Prostate gland (tissue), 2 donors: ENCODE measurements around the gene GANAB. TPM values are rescaled to one million over a fixed set of nuclear protein-coding genes. Genes with fewer than 3 reads are reported as not detected.

ENCODE experiments used
- DNase-seq: peaks from one replicate; pipeline ENCODE4 v3.0.0-alpha.2; 2019; ENCODE audit warnings: low spot score
- H3K27ac ChIP-seq, 2 donors: fragments of 200-600 bp; sonication (generic); 2 replicates each; pipeline ENCODE4 v1.5.1; 2017 to 2019
- H3K27me3 ChIP-seq: fragments of 200-600 bp; sonication (generic); replicated peaks from 2 replicates; pipeline ENCODE4 v1.5.1; 2019; ENCODE audit not compliant: insufficient read depth
- H3K36me3 ChIP-seq, 2 donors: fragments of 200-600 bp; sonication (generic); 1 replicate in 1 of 2; 2 replicates in 1 of 2; pipeline versions ENCODE4 v1.5.1 to v1.8.1; 2017 to 2019
- H3K4me1 ChIP-seq: fragments of 200-600 bp; sonication (generic); replicated peaks from 2 replicates; pipeline ENCODE4 v1.5.1; 2019
- H3K4me3 ChIP-seq, 2 donors: fragments of 200-600 bp; sonication (generic); 2 replicates each; pipeline ENCODE4 v1.5.1; 2017 to 2019
- H3K9me3 ChIP-seq: fragments of 200-600 bp; sonication (generic); 2 replicates; pipeline ENCODE4 v1.5.1; 2017
- POLR2A ChIP-seq: fragments of 450-650 bp; IDR thresholded peaks from one replicate; pipeline ENCODE4 v1.6.1; 2016; ENCODE audit warnings: antibody characterized with exemption, mild to moderate bottlenecking
- POLR2AphosphoS5 ChIP-seq: sonication (generic); formaldehyde crosslinking; IDR thresholded peaks from one replicate; pipeline ENCODE4 v1.6.1; 2017; ENCODE audit warnings: antibody characterized with exemption
- WGBS: methylation state at CpG from one replicate; pipeline ENCODE4 v1.1.5; 2018; 5-methylcytosine and 5-hydroxymethylcytosine counted together
- intact Hi-C: fragments of 100-400 bp; cut with DNase I; formaldehyde crosslinking; loops from one replicate; pipeline ENCODE4 v1.14.2; 2022
- total RNA-seq, 2 donors: library from RNA; depleted of rRNA; stranded (reverse); fragments of >200 nt; gene quantifications; one replicate each; pipeline ENCODE4 v1.1.0, GENCODE V29; 2016
- TF ChIP-seq, protein P1 (sequence below), 4 experiments: fragments of 200-600 bp in 2 of 4; fragments of 450-650 bp in 2 of 4; sonication (generic) in 2 of 4; IDR thresholded peaks; 1 replicate in 3 of 4; 2 replicates in 1 of 4; pipeline ENCODE4 v1.5.1; 2016 to 2019; ENCODE audit warnings: antibody characterized with exemption in 4 of 4, mild to moderate bottlenecking in 2 of 4, moderate library complexity in 2 of 4

The GANAB gene
- total RNA-seq, 2 donors from 2014 or later = 163 to 199 TPM

- H3K27ac ChIP-seq = no peak overlapping the region
- no peaks in the 10 kb centered on the region for H3K36me3 ChIP-seq
- no peak for DNase-seq
- 87% methylated on average over 6 of the region's 6 CpGs for WGBS
- no peaks in the 10 kb centered on the region for H3K27me3 ChIP-seq
- no peak for TF ChIP-seq POLR2A
- no peak for TF ChIP-seq POLR2AphosphoS5
- TF ChIP-seq, protein P1, sequence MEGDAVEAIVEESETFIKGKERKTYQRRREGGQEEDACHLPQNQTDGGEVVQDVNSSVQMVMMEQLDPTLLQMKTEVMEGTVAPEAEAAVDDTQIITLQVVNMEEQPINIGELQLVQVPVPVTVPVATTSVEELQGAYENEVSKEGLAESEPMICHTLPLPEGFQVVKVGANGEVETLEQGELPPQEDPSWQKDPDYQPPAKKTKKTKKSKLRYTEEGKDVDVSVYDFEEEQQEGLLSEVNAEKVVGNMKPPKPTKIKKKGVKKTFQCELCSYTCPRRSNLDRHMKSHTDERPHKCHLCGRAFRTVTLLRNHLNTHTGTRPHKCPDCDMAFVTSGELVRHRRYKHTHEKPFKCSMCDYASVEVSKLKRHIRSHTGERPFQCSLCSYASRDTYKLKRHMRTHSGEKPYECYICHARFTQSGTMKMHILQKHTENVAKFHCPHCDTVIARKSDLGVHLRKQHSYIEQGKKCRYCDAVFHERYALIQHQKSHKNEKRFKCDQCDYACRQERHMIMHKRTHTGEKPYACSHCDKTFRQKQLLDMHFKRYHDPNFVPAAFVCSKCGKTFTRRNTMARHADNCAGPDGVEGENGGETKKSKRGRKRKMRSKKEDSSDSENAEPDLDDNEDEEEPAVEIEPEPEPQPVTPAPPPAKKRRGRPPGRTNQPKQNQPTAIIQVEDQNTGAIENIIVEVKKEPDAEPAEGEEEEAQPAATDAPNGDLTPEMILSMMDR (IDR thresholded peaks at IDR 0.05) = no peak
- H3K4me3 ChIP-seq = no peak overlapping the region
- intact Hi-C loops = no loop called here
- no peaks in the 10 kb centered on the region for H3K9me3 ChIP-seq
- no peaks in the 10 kb centered on the region for H3K4me1 ChIP-seq
These were observed 40.9 kb downstream of the GANAB start for GRCh38 chr11:62605467-62605866.

GRCh38 chr11:62604460-62605120, 41.8 kb downstream of the GANAB start:
- no peak overlapping the region for H3K4me3 ChIP-seq
- TF ChIP-seq, protein P1 (IDR thresholded peaks at IDR 0.05) = no peak
- TF ChIP-seq POLR2AphosphoS5 = no peak
- TF ChIP-seq POLR2A = no peak
- peaks cover 9% of the 10 kb centered on the region for H3K4me1 ChIP-seq
- no peaks in the 10 kb centered on the region for H3K27me3 ChIP-seq
- no peak for DNase-seq
- no peak overlapping the region for H3K27ac ChIP-seq
- H3K36me3 ChIP-seq = no peaks in the 10 kb centered on the region
- intact Hi-C loops = loop anchor here (5.0 kb wide), 1 partner anchor 103 kb away; the partner anchor contains the start of genes BSCL2 and GNG3
- 79% methylated on average over 13 of the region's 13 CpGs for WGBS
- H3K9me3 ChIP-seq = no peaks in the 10 kb centered on the region

GRCh38 chr11:62603776-62604299, 42.6 kb downstream of the GANAB start:
- no peak for DNase-seq
- WGBS = 91% methylated on average over 8 of the region's 8 CpGs
- peaks cover 9% of the 10 kb centered on the region for H3K4me1 ChIP-seq
- H3K9me3 ChIP-seq = no peaks in the 10 kb centered on the region
- TF ChIP-seq, protein P1 (IDR thresholded peaks at IDR 0.05) = no peak
- no peak for TF ChIP-seq POLR2AphosphoS5
- no peak for TF ChIP-seq POLR2A
- H3K27me3 ChIP-seq = no peaks in the 10 kb centered on the region
- intact Hi-C loops = loop anchor here (5.0 kb wide), 1 partner anchor 103 kb away; the partner anchor contains the start of genes BSCL2 and GNG3
- no peaks in the 10 kb centered on the region for H3K36me3 ChIP-seq
- H3K27ac ChIP-seq = no peak overlapping the region
- H3K4me3 ChIP-seq = no peak overlapping the region

DNA sequence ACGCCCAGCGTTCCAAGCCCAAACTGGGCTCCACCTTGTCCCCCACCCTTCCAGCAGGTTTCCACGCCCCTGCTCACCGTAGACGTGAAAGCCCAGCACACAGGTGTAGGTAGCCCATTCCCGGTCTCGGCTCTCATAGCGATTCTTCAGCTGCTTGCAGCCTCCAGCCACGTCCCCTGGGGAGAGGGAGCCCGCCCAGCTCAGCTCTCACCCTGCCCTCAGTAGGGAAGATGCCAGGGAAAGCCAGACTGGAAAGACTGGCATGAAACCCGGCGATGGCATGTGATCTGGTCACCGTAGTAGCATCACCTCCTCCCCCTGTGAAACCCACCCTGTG, 43.4 kb downstream of the GANAB start:
- no peak for DNase-seq
- 35% methylated on average over 10 of the region's 13 CpGs for WGBS
- H3K4me3 ChIP-seq = peak overlapping the region; percentile 64 to 89
- TF ChIP-seq POLR2A (no peak), POLR2AphosphoS5 (no peak)
- H3K27ac ChIP-seq = peak overlapping the region; percentile 91 to 93
- H3K36me3 ChIP-seq = peaks cover 2 to 3% of the 10 kb centered on the region in 2 donors
- peaks cover 9% of the 10 kb centered on the region for H3K4me1 ChIP-seq
- intact Hi-C loops = loop anchor here (5.0 kb wide), 1 partner anchor 104 kb away; the partner anchor contains the start of genes BSCL2 and GNG3
- no peaks in the 10 kb centered on the region for H3K27me3 ChIP-seq
- H3K9me3 ChIP-seq = no peaks in the 10 kb centered on the region

DNA sequence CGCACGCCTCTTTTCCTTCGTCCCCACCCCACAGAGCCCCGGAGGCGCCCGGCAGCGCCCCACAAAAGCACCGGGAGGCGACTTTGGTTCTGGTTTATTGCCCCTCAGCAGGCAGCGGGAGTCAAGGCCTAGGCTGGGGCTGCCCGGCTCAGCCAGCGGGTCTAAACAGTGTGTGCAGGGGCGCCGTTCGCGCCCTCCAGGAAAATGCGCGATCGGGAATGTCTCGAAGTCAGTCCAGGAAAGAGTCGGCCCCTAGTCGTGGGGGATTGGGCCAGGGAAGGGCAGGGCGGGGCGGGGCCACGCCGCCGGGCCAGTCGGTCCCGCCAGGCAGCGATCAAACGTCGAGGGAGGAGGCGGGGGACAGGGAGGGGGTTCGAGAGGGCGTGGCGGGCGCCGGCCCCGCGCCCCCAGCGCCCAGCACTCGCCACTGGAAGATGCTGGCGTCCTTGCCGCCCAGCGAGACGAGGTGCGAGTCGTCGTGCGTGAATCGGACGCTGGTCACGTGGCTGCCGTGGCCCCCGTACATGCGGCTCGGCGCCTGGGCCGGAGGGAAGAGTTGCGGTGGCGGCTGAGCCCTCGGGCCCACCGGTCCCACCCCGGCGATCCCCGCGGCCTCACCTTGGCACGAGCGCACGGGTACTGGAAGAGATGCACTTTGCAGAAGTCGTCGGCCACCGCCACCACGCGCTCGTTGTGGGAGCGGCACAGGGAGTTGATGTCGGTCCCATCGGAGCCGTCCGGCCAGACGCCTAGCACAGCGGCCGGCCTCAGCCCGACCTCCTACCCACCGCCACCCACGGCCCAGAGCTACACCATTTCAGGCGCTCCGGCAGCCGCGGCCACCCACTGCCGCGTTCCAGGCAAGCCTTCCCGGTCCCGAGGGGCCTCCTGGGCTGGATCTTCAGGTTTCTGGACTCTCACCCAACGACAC, 44.0 kb downstream of the GANAB start:
- intact Hi-C loops = loop anchor here (5.0 kb wide), 1 partner anchor 105 kb away; the partner anchor contains the start of genes BSCL2 and GNG3
- TF ChIP-seq POLR2AphosphoS5 = no peak
- TF ChIP-seq POLR2A = peak; percentile 32
- TF ChIP-seq, protein P1 (IDR thresholded peaks at IDR 0.05) = peak in 2 of 4 experiments; percentile 26 to 35
- Histone ChIP-seq H3K27ac (peak overlapping the region; percentile 91 to 93), H3K27me3 (no peaks in the 10 kb centered on the region), H3K4me3 (peak overlapping the region; percentile 64 to 89), H3K36me3 (peaks cover 8 to 9% of the 10 kb centered on the region in 2 donors), H3K9me3 (no peaks in the 10 kb centered on the region), H3K4me1 (peaks cover 9% of the 10 kb centered on the region)
- 2% methylated on average over 81 of the region's 96 CpGs for WGBS
- peak; percentile 61 for DNase-seq
